Measurements from ENCODE around the gene PSMA7.

Gene PSMA7

DNA sequence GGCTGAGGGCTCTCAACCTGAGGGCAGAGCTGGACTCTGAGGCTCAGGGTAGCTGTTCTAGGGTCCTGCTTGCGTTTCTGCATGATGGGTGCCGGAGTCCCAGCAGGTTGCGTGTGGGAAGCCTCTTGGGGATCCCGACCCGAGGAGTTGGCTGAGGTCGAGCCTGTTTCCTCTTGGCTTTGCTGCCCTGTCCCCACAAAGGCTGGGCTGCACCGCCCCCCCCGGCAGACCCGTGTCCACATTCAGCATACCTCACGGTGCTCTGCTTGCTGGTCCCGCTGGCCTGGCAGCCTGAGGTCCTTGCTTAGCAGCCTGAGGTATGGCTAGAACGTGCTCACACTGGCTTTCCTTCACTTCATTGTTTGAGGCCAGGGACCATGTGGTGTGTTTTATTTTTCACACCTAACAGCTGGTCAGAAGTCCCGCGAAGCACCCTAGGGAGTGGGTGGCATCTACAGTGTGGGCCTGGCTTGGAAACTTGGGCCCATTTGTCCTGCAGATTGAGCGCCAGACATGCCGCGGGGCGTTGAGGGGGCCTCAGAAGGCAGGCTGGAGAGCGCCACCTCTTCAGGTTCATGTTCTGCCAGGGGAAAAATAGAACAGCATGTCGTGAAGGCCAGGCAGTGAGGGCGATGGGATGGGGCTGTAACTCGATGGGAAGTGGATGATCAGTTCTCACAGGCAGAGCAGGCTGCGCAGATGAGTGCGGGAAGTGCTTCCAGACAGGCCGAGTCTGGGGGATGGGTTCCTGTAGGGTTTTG is 11.5 kb downstream of the PSMA7 start:
- CTCF ChIA-PET = interaction anchor here (0.6 to 2.4 kb wide), 3 partner anchors 7 to 121 kb away, joined by 3 to 10 read pairs (median 3); no protein-coding TSS in a partner anchor
- POLR2A ChIA-PET = no interaction called here

DNA sequence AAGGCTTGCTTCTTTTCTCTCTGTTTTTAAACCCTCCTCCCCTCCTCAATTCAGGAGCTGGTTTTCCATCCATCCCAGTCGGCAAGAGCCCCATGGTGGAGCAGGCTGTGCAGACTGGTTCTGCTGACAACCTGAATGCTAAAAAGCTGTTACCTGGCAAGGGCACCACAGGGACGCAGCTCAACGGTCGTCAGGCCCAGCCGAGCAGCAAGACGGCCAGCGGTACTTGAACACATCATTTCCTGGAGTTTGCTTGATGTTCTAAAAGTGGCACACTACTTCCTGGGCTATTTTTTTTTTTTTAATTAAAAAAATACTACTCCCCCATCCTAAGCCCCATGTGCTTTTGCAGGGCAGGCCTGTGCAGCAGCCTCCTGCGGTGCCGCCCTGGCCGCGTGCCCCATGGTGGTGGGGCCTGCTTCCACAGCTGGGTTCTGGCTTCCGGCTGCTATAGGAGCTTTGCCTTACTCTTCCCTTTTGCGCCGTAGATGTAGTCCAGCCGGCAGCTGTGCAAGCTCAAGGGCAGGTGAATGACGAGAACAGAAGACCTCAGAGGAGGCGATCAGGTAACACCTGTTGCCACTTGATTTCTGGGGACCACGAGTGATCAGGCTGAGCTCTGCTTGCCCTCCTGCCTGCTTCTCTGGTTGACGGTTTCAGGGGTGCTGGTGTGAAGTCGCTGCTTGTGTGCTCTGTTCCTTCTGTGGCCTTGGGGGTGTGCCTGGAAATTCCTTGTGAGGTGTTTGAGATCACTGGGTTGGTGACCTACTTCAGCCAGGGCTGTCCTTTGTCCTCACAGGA is 13.3 kb downstream of the PSMA7 start:
- POLR2A ChIA-PET = no interaction called here
- TF ChIP-seq, protein P1, sequence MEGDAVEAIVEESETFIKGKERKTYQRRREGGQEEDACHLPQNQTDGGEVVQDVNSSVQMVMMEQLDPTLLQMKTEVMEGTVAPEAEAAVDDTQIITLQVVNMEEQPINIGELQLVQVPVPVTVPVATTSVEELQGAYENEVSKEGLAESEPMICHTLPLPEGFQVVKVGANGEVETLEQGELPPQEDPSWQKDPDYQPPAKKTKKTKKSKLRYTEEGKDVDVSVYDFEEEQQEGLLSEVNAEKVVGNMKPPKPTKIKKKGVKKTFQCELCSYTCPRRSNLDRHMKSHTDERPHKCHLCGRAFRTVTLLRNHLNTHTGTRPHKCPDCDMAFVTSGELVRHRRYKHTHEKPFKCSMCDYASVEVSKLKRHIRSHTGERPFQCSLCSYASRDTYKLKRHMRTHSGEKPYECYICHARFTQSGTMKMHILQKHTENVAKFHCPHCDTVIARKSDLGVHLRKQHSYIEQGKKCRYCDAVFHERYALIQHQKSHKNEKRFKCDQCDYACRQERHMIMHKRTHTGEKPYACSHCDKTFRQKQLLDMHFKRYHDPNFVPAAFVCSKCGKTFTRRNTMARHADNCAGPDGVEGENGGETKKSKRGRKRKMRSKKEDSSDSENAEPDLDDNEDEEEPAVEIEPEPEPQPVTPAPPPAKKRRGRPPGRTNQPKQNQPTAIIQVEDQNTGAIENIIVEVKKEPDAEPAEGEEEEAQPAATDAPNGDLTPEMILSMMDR (IDR thresholded peaks at IDR 0.05; ENCODE audit: control extremely low read depth, extremely low read depth, low read depth, missing control alignments) = no peak
- DNase-seq (ENCODE audit: extremely low spot score) = no peak
- CTCF ChIA-PET = interaction anchor here (0.7 to 2.1 kb wide), 3 partner anchors 12 to 119 kb away, joined by 3 to 7 read pairs (median 6); no protein-coding TSS in a partner anchor

More for the DNA sequence above, 11.5 kb downstream of the PSMA7 start:
- TF ChIP-seq, protein P1 (IDR thresholded peaks at IDR 0.05; ENCODE audit: control extremely low read depth, extremely low read depth, low read depth, missing control alignments) = no peak
- no peak for DNase-seq (ENCODE audit: extremely low spot score)

DNA sequence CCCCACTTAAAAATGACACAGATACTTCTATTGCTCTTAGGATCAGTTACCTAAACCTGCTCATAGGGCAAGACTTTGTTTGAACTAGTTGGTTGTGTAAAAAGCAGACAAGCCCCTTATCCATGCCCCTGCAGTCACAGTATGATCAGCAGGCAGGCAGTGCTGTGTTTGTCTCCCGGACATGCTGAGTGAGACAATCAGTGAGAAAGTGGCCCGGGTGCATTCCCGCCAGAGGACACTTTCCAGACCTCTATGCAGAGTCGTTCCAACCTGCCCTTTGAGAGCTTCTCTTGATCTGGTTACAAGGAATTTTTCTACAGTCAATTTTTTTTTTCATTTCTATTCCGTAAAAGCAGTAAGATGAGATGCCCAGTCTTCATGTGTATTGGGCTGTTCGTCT is 14.7 kb downstream of the PSMA7 start:
- ChIA-PET CTCF (interaction anchor here (2.0 to 2.8 kb wide), 2 partner anchors 10 to 118 kb away, joined by 6 to 14 read pairs; no protein-coding TSS in a partner anchor), POLR2A (no interaction called here)
- no peak for DNase-seq (ENCODE audit: extremely low spot score)
- TF ChIP-seq, protein P1 (IDR thresholded peaks at IDR 0.05; ENCODE audit: control extremely low read depth, extremely low read depth, low read depth, missing control alignments) = no peak

DNA sequence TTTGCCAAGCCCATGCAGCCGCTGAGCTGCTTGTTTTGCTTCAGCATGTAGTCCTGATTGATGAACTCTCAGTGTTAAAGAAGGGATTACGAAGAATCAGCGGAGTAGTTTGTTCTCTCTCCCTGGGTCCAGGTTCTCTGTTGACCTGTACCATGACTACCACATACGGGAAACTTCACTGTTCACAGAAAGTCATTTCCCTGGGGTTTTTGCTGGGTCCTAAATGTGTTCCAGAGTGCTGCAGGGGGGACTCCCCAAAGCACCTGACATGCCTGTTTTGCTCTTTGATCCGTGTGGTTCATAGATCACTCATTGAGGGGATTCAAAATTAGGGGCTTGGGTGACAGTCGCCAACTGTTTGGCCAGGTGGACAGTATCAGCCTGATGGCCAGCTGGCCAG is 15.4 kb downstream of the PSMA7 start:
- ChIA-PET CTCF (interaction anchor here (1.5 to 5.5 kb wide), 3 partner anchors 8 to 14 kb away, joined by 9 to 16 read pairs (median 14); no protein-coding TSS in a partner anchor), POLR2A (interaction anchor here (1.0 kb wide), 1 partner anchor 62 kb away, joined by 6 read pairs; the partner anchor contains the start of gene TAF4)
- no peak for DNase-seq (ENCODE audit: extremely low spot score)
- TF ChIP-seq, protein P1 (IDR thresholded peaks at IDR 0.05; ENCODE audit: control extremely low read depth, extremely low read depth, low read depth, missing control alignments) = no peak

DNA sequence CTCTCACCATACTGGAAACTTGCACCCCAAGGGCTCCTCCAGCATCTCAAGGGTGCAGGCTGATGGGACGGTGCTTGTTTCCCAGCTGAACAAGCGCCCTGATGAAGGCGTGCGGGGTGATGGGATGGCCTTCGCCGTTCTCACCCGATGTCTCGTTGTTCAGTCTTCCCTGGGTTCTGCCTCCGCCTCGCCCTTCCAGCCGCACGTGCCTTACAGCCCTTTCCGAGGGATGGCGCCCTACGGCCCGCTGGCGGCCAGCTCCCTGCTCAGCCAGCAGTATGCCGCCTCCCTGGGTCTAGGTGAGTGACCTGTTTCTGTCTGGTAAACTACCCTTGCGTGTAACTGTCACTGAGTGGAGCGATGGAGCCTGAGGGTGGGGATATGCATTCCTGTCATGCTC is 17.1 kb downstream of the PSMA7 start:
- DNase-seq (ENCODE audit: extremely low spot score) = no peak
- TF ChIP-seq, protein P1 (IDR thresholded peaks at IDR 0.05; ENCODE audit: control extremely low read depth, extremely low read depth, low read depth, missing control alignments) = no peak
- ChIA-PET POLR2A (interaction anchor here (1.3 kb wide), 1 partner anchor 10 kb away, joined by 5 read pairs; no protein-coding TSS in a partner anchor), CTCF (interaction anchor here (2.2 to 5.5 kb wide), 5 partner anchors 7 to 115 kb away, joined by 10 to 19 read pairs (median 14); no protein-coding TSS in a partner anchor)
